ENCODE measurements around the gene SNED1.

The SNED1 gene

GRCh38 chr2:240986787-240987411, 11.5 kb upstream of the SNED1 start (continued):
- TF ChIP-seq ZBTB20 (tag by site-specific recombination; IDR thresholded peaks at IDR 0.05) (peak; percentile 47; the same call in 1 of the 2 replicates), ZBTB48 (tag by site-specific recombination; IDR thresholded peaks at IDR 0.05) (peak; percentile 71), ZIC2 (tag by site-specific recombination; IDR thresholded peaks at IDR 0.05) (peak; percentile 96), ZNF692 (tag by site-specific recombination; IDR thresholded peaks at IDR 0.05) (peak; percentile 95), FEZF1 (tag by site-specific recombination; IDR thresholded peaks at IDR 0.05) (peak; percentile 52; the same call in 1 of the 2 replicates)

- TF ChIP-seq ZNF157 (tag by site-specific recombination; IDR thresholded peaks at IDR 0.05) = no peak
- no peak for TF ChIP-seq ZNF501 (tag by site-specific recombination; IDR thresholded peaks at IDR 0.05)
- no peak for TF ChIP-seq ZNF391 (tag by site-specific recombination; IDR thresholded peaks at IDR 0.05; ENCODE audit: borderline replicate concordance, low read depth)
- TF ChIP-seq ZSCAN5A (tag by site-specific recombination; IDR thresholded peaks at IDR 0.05) = no peak
- no peak for TF ChIP-seq ZNF133 (tag by site-specific recombination; IDR thresholded peaks at IDR 0.05)
- no peak for TF ChIP-seq ZNF354C (tag by site-specific recombination; IDR thresholded peaks at IDR 0.05; ENCODE audit: borderline replicate concordance, low read depth)
- TF ChIP-seq ZBTB6 (tag by site-specific recombination; IDR thresholded peaks at IDR 0.05) = no peak
- TF ChIP-seq ZNF514 (tag by site-specific recombination; IDR thresholded peaks at IDR 0.05) = no peak
- ChIA-PET CTCF (interaction anchor here (1.6 kb wide), 1 partner anchor 22 kb away, joined by 3 read pairs; no protein-coding TSS in a partner anchor), POLR2A (no interaction called here)
- H3K4me3 ChIP-seq (ENCODE audit: low read depth, low read length) = no peak overlapping the region
- H3K27ac ChIP-seq (ENCODE audit: extremely low read depth, low read depth, low read length) = peak overlapping the region; percentile 80; the same call in 1 of the 2 replicates
- H3K36me3 ChIP-seq (ENCODE audit: control insufficient read depth in 2 of 2, insufficient read depth in 1 of 2, low read length in 2 of 2) = no peaks in the 10 kb centered on the region
- H3K4me1 ChIP-seq (ENCODE audit: control insufficient read depth, insufficient read depth, low read length) = peaks cover 16% of the 10 kb centered on the region
- no peaks in the 10 kb centered on the region for H3K9me3 ChIP-seq (ENCODE audit: control insufficient read depth, insufficient read depth, low read depth, low read length)
These were observed 10.8 kb upstream of the SNED1 start for GRCh38 chr2:240987588-240987987.

DNA sequence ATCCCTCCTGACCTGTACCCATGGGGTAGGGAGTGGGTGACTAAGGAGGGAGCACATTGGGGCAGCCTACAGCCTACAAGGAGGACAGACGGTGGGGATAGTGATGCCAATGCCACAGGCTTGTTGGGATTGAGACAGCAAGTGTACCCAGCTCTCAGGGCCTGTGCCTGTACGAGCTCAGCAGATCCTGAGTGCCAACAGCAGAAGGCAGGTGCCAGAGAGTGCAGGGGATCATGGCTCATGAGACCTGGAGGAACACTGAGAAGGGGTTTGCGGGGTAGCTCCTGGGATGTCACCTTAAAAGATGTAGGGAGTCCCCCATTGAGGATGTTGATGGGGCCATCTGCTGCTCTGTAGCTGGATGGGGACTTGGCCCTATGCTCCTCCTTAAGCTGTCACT, 10.3 kb upstream of the SNED1 start:
- no peaks in the 10 kb centered on the region for H3K9me3 ChIP-seq (ENCODE audit: control insufficient read depth, insufficient read depth, low read depth, low read length)
- no peak overlapping the region for H3K4me3 ChIP-seq (ENCODE audit: low read depth, low read length)
- peaks cover 16% of the 10 kb centered on the region for H3K4me1 ChIP-seq (ENCODE audit: control insufficient read depth, insufficient read depth, low read length)
- peak overlapping the region; percentile 80; the same call in 1 of the 2 replicates for H3K27ac ChIP-seq (ENCODE audit: extremely low read depth, low read depth, low read length)
- POLR2A ChIA-PET = no interaction called here
- no peaks in the 10 kb centered on the region for H3K36me3 ChIP-seq (ENCODE audit: control insufficient read depth in 2 of 2, insufficient read depth in 1 of 2, low read length in 2 of 2)
- TF ChIP-seq SETDB1 (IDR thresholded peaks at IDR 0.05; ENCODE audit: insufficient read length, low read length) = no peak
- TF ChIP-seq ZNF624 (tag by site-specific recombination; IDR thresholded peaks at IDR 0.05) = no peak
- no peak for TF ChIP-seq ZNF155 (tag by site-specific recombination; IDR thresholded peaks at IDR 0.05)
- TF ChIP-seq ZNF776 (tag by site-specific recombination; IDR thresholded peaks at IDR 0.05; ENCODE audit: borderline replicate concordance) = no peak
- TF ChIP-seq ZNF148 (tag by site-specific recombination; IDR thresholded peaks at IDR 0.05; ENCODE audit: borderline replicate concordance) = no peak
- no peak for TF ChIP-seq ZNF555 (tag by site-specific recombination; conservative IDR thresholded peaks at IDR 0.05)
- CTCF ChIA-PET = interaction anchor here (0.6 to 1.6 kb wide), 2 partner anchors 21 to 91 kb away, joined by 3 to 4 read pairs; no protein-coding TSS in a partner anchor
